Measurements from ENCODE around the gene EXT2.

EXT2 gene

GRCh38 chr11:44088377-44088776 is 7.1 kb upstream of the EXT2 start:
- DNase-seq = no peak

- DNase-seq = no peak
These were observed 6.6 kb upstream of the EXT2 start for GRCh38 chr11:44088871-44089270.

- no peak for DNase-seq
These were observed 4.9 kb upstream of the EXT2 start for GRCh38 chr11:44090539-44090938.

DNA sequence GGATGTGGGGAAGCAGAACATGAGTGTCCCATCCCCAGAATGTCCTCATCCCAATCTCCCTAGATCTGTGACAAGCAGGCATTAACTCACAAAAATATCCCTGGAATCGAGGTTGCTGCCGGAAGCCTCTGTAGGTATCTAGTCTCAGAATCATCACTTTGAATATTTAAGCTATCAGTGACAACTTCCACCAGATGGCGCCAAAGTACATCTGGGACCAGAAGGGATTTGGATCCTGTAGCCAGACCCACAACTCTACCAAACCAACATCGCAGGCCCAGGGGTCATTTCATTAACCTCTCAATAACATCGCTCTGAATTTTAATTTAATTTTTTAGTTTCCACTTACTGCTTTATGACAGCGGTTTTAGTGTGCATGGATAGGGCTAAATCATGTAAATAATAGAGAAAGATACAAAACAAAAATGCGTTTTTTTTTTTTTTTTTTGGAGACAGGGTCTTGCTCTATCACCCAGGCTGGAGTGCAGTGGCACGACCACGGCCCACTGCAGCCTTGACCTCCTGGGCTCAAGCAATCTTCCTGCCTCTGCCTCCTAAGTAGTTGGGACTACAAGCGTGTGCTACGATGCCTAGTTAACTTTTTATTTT is 1.1 kb upstream of the EXT2 start:
- peak; percentile 66 for DNase-seq

- DNase-seq = no peak
These were observed 1.1 kb downstream of the EXT2 start for GRCh38 chr11:44096360-44097185.

DNA sequence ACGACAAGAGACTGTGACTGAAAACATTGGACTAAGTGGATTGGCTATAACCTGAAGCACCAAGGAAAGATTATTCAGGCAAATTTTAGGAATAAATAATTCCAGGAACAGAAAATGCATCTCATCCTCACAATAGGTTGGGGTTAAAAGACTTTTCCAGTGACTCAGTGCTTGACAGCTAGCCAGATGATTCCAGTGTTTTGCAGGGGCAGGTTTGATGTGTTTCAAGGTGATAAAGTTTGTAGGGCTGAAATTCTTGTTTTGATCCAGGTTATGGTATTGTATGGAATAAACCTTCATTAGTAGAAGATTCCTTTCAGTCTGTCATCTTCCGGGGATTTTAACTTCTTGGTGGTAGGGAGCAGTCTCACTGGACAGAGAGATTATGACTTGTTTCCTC is 2.3 kb downstream of the EXT2 start:
- no peak for DNase-seq

DNA sequence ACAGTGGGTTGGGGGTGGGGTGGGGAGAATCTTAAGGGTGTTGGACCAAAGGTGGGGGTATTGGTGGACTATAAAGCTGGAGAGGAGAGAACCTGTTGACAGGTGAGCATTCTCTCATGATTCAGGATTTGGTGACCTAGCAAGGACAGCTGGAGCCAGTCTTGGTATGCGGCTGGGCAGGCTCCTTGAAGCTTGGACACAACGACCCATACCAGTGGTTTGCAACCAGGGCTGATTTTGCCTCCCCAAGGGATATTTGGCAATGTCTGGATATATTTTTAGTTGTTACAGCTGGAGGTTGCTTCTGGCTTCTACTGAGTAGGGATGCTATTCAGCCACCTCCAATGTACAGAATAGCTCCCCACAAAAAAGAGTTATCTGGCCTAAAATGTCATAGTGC is 5.6 kb downstream of the EXT2 start:
- DNase-seq = no peak

GRCh38 chr11:44104481-44105294 is 9.2 kb downstream of the EXT2 start:
- no peak for DNase-seq

- DNase-seq = no peak
These were observed 12.8 kb downstream of the EXT2 start for GRCh38 chr11:44108260-44108659.

DNA sequence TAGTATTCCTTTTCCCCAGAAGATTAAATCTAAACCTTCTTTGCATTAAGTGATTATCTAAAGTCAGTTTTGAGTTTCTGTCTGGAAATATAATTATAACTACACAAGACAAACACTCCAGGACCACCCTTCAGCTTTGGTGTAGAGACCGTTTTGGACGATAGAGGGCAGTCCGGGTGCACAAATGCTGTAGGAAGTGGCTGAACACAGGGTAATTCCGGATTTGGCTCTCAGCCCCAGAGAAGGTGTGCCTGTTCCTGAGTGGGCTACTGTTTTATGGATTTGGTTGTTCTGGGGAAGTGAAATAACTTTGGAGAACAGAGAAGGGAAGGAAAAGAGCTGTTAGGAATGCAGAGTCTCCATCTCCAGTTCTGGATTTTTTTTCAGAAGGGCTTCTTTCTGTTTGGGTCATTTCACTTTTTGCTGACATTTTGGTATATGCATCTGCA is 14.8 kb downstream of the EXT2 start:
- peak; percentile 41 for DNase-seq

GRCh38 chr11:44112091-44112821 is 16.8 kb downstream of the EXT2 start:
- DNase-seq = no peak

DNA sequence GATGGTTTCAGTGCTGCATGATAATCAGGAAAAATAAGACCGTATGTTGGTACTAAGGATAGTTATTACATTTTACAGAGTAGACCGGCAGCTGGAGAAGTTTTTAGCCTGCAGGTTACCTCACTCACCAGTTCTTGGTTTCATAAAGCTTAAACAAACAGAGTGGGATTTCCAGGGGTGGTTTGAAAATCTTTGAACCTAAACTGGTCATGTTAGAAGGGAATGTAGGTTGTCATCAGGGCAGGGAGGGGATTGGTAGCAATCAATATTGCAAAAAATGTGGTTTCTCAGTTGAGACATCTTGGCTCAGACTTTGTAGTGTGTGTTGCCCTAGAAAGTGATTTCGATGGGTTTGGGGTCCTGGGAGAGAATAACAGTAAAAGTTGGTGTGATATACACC is 17.5 kb downstream of the EXT2 start:
- no peak for DNase-seq

DNA sequence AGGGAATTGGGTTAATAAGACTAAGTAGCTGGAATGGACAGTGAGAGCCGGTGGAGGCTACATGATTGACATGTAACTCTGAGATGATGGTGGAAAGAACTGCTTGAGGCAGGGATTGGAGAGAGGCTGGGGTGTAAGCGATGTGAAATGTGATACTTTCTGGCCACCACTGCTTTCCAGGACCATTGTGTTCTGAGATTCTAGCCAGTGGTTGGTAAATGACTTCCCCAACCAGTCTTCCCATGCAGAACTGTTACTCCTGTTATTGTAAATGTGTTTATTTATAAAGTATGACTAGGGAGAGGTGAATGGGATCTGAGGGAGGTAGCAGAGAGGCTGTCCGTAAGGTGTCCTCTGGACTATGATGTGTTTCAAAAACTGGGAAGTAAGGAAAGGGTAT is 18.1 kb downstream of the EXT2 start:
- no peak for DNase-seq

- no peak for DNase-seq
These were observed 20.9 kb downstream of the EXT2 start for GRCh38 chr11:44116234-44116830.

DNA sequence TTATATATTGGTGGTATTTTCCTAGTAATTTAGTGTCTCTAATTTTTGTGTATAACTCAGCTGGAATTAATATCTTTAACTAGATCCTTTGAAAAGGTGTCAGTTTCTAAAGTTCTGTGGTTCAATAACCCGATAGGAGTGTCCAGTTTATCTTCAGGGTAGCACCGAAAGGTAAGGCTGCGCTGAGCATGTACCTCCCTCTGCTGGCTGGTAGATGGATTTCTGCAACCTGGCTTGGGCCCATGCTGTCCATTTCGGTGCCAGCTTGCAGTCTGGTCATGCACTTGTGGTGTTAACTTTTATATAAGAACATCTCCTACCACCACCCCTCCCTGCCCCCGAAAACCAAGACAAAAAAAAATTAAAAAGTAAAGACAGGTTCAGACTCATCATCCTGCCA is 24.7 kb downstream of the EXT2 start:
- DNase-seq = no peak

DNA sequence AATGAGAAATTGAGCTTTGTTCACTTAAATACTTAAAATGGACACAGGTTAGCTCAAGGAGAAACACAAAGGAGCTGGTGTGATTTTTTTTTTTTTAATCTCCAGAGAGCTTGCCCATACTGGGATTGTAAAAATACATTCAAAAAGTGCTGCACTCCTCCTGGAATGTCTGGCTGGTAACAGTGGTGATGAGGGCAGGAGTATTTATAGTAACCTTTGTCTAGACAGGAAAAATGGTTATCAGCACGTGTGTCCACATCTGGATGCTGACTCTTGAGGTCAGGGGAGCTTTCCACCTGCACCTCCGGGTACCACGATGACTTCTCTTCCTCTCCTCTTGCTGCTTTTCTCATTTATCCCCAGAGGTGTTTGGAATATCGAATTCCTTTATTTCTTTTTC is 30.1 kb downstream of the EXT2 start:
- DNase-seq = no peak

DNA sequence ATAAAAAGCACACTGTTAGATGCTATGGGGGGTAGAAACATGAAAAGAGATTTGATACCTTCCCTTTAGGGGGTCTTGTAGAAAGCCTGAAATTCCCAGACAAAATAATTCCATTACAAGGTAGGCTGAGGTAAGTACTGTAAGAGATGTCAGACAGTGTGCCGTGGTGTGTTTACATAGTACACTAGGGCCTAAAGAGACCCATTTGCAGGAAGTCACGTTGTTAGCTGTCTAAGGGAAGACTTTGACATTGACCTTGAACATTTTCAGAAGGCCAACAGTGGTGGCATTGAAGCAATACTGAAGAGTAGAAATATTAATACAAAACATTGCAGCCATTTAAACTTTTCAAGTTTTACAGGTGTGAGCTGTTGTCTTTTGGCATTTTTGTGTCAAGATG is 30.8 kb downstream of the EXT2 start:
- DNase-seq = no peak

DNA sequence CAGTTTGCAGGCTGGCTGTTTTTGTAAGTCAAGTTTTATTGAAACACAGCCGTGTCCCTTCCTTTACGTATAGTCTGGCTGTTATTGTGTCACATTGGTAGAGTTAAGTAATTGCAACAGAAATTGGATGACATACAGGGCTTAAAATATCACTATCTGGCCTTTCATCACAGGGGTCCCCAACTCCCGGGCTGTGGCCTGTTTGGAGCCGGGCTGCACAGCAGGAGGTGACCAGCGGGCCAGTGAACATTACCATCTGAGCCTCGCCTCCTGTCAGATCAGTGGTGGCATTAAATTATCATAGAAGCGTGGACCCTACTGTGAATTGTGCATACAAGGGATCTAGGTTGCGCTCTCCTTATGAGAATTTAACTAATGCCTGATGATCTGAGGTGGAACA is 31.7 kb downstream of the EXT2 start:
- DNase-seq = no peak

- DNase-seq = no peak
These were observed 33.3 kb downstream of the EXT2 start for GRCh38 chr11:44128729-44129128.

DNA sequence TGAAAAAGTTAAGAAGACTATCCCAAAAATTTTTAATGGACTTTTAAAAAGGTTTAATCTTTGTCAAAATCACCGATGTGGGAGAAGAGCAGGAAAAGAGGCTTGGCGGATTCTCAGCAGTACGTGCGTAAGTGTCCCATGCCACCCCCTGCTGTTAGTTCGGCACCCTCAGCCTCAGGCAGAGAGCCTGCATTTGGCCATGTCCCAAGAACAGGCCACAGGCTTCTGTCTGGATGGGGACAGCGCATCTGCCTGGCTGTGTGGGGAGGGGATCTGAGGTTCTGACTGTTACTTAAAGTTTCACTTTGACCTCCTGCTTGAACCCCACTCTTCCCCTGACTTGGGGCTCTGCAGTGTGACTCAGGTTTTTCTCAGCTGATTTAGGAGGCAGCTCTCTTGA is 35.3 kb downstream of the EXT2 start:
- no peak for DNase-seq

DNA sequence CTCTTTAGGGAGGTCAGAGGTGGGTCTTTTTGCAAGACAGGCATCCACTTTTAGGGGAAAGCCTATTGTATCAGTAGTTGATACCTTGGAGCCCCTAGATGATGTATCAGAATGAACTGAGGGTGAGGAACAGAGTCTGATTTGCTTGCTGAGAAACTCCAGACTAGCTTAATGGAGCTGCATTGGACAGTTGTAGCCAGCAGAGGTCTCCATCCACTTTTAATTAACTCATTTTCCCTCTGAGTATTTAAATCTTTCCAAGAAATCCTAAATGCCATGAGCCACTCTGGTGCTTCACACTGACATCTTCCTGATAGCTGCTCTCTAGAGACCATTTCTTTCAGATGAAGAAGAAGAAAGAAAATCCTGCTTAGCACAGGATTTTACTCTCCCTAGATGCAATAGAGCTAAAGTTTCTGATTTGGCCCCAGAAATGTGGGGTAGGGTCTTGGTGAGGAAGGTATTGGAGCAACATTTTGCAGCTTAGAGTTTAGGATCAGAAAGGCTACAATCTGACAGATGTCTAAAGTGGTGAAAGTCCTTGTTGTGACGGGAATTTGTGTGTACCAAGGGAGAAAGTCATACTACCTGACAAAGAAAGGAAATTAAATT is 38.0 kb downstream of the EXT2 start:
- no peak for DNase-seq

GRCh38 chr11:44134625-44135024 is 39.1 kb downstream of the EXT2 start:
- no peak for DNase-seq
